HS-27A (cell line): ENCODE measurements around the gene DAPK2.
A peak's percentile ranks its signal among the peaks of the same experiment; 100 is the strongest.
"Not testable (repeated sequence)": the region's sequence is repeated elsewhere in the genome, so short reads cannot be mapped to it uniquely, and the experiment has no call there.

ENCODE experiments used
- DNase-seq: peaks from one replicate; pipeline ENCODE4 v3.0.0-alpha.2; 2012; ENCODE audit warnings: low read depth, missing footprints

The DAPK2 gene

DNA sequence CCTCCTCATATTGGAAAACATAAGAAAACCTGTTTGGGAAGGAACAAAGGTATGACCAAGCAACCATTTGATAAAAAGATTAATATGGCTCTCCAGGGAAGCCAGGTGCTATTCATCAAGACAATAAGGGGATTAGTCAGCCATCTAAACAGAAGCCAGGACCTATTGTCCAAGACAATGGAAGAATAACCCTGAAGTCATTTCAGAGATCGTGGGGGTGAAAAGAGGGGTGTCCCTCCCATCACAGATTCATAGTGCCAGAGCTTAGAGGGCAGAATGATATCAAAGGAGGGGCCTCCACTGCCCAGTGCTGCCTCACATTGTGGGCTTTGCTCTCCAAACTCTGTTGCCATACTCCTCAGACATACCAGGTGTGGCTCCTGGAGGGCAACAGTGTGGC, 73.5 kb downstream of the DAPK2 start:
- no peak for DNase-seq

- no peak for DNase-seq
Observed at GRCh38 chr15:63971904-63972303, 74.4 kb downstream of the DAPK2 start.

DNA sequence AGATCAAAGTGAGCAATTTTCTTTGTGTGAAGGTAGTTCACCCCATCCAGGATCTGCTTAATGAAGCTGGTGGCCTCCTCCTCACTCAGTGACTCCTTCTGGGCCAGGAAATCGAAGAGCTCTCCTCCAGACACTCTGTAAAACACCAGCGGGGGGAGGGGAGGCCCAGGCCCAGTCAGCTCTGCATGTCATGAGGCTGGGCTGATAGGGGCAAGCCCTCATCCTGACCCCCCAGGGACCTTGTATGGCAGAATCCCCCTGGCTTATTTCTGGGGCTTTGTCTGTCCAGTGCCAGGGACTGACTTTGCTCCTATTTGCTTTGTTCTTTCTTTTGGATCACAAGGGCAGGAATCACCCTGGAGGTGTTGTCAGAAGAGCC, 74.9 kb downstream of the DAPK2 start:
- DNase-seq, result no peak

DNA sequence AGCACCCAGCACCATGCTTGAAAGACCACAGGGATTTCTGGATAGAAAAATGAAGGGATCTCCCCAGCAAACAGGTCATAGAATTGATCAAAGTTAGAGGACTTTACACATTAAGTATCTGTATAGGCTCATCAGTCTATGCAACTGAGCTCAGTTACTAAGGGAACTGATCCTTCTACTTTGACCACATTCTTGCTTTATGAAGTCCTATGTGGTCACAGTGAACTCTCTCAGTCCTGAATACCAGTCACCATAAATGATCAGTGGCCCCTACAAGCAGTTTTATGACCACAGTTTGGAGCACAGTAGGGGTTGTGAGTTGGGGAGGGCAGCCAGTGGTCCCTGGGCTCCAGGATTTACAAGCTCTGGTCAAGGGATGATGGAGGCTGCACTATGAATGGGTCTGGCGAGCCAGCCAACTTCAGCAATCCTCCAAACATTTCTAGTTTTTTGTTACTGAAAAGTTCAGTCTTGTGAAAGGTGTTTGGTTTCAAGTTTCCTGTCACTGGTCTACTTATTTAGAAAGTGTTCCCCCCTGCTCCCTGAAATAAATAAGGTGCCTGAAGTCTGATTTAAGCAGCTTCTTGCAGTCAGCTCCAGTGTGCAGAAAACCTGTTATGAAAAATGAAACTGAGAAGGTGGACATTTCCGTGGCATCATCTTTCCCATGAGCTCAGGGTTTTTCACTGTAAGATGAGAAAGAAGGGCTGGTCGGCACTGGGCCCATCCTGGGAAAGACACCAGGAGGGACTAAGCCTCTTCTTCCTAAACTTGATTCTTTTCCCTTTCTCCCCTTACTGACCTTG, 75.5 kb downstream of the DAPK2 start:
- no peak for DNase-seq

GRCh38 chr15:63969652-63970421, 76.4 kb downstream of the DAPK2 start:
- no peak for DNase-seq

DNA sequence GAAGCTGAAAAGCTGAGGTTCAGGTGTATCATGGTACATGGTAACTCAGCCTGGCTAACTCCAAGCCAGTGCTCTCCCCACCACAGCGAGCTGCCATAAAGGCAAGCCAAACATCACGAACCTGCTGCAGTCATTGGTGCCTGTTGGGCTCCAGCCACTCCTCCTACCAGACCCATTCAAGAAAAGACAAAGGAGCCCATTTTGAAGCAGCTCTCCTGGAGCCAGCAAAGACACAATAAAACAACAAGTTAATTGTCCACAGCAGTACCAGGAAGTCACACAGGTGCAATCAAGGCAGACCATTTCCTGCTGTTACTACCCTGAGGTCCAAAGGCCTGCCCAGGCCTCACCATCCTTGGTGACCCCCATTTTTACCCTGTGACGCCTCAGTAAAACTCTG, 77.6 kb downstream of the DAPK2 start:
- DNase-seq, result no peak

DNA sequence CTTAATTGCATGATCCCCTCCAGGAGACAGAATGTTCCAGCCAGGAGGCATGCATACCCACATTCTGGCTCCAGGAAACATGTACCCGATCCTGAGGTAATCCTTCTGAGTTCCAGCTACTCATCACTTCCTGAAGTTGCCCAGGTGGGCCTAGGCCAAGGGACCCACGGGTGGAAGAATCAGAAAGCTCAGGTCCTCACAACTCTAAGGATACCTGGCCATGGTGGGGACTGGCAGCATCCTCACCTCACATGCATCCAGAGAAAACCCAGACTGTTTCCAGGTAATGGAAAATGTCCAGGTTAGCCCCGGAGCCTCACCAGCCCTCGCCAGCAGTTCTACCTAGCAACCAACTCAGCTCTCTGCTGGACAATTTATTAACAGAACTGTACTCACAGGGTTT, 78.2 kb downstream of the DAPK2 start:
- no peak for DNase-seq

GRCh38 chr15:63967616-63968015, 78.7 kb downstream of the DAPK2 start:
- DNase-seq, result no peak

GRCh38 chr15:63962947-63963721, 83.2 kb downstream of the DAPK2 start:
- not testable (repeated sequence) for DNase-seq

GRCh38 chr15:63953524-63953923, 92.8 kb downstream of the DAPK2 start:
- DNase-seq, result no peak

DNA sequence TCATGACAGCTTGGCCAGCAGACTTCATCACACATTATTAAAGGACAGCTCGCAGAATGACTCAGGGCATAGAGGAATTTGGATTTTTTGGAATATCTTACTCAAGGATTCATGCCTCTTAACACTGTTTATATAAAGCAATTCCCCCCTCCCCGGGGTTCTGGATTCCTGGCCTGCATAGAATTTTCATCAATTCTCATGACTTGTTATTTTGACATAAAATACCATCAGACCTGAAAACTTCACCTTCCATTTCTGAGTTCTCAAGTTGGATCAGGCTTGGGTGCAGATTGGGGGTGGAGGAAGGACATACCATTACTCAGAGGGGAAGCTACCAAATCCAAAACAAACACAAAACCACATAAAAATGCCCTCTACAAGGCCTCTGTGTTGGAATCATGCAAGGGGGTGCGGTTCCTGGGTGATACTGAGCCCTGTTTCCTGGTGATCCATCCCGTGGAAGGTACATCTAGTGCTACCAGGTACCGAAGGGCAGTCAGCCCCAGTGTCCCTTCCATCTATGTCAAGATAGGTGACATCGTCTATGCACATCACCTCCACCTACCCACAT, 95.3 kb downstream of the DAPK2 start:
- peak; percentile 68 for DNase-seq

GRCh38 chr15:63948971-63949370, 97.3 kb downstream of the DAPK2 start:
- no peak for DNase-seq

GRCh38 chr15:63948436-63948835, 97.8 kb downstream of the DAPK2 start:
- DNase-seq, result no peak

- no peak for DNase-seq
Observed at GRCh38 chr15:63947228-63947627, 99.1 kb downstream of the DAPK2 start.

DNA sequence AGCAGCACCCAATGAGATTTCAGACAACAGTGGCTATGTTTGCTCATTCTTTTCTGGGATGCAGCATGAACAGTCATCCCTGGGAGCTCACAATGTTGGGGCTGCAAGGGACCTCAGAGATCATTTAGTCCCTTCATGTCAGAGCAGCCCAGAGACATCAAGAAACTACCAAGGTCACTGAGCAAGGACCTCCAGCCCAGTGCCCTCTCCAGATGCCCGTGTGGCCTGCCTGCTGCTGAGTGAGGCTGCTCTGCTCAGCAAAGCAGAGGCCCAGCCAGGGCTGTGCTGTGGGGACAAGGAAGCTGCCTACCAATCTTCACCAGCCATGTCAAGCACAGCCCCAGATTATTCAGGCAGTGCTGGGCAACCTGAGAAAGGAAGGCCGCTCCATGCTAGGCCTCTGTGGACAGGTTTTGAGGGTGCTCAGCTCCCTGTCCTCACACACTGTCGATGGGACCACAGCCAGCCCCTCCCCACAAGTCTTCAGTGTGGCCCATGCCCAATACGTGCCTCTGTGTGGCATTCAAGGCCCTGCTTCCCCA, 99.7 kb downstream of the DAPK2 start:
- no peak for DNase-seq

DNA sequence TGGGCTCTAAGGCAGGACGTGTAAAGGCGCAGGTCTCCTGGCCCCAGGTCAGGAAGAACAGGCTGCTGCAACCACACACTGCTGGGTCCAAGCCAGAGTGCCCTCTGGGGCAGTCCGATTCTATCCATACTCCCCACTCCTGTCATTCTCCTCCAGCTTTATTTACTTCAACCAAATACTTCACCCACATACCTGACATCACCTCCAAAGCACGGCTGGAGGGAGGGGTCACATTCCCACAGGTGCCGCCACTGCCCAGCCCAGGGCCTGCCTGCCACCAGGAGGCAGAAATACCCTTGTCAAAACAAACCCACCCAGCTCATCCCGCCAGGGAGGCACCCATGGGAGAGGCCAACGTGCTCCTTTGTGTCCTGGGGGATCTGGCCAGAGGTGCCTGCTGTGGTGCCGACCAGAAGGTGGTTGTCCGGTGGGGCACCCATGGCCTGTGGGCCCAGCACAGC, 100.4 kb downstream of the DAPK2 start:
- no peak for DNase-seq

DNA sequence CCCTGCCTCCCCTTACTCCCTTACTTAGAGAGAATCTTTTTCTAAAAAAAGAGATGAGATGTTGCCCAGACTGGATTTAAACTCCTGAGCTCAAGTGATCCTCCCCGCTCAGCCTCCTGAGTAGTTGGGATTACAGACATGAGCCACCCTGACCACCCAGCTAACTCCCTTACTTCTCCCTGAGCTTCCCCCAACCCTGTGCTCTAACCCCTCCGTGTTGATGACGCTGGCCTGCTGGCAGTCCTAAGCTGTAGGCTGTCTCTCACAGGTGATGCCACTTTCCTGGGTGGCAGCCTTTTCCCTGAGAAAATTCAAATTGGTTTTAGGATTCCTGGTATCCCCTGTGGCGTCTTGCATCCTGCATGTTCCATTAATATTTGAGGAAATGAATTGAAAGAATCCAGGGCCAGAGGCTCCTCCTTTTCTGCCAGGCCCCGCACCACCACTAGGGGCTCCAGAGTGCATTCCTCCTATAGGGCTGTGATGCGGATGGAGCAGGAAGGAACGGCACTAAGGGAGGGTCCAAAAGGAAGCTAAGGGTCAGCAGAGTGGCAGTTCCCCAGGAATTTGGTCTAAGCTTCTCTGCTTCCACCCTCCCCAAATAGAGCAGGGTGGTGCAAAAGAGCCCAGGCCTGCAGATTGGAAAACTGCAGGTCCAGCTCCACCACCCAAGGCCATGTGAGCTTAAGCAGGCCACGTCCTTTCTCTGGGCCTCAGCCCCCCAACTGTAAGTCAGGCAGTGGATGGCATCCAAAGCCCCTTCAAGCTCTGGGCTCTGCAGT, 101.1 kb downstream of the DAPK2 start:
- DNase-seq, result no peak

GRCh38 chr15:63944681-63944955, 101.7 kb downstream of the DAPK2 start:
- DNase-seq, result no peak

GRCh38 chr15:63943829-63944680, 102.2 kb downstream of the DAPK2 start:
- no peak for DNase-seq
